ENCODE data around the gene SFT2D1. TPM values are rescaled to one million over a fixed set of nuclear protein-coding genes. Genes with fewer than 3 reads are reported as not detected.

SFT2D1 gene
- total RNA-seq, 1 experiment from 2014 or later = 40.2 TPM

DNA sequence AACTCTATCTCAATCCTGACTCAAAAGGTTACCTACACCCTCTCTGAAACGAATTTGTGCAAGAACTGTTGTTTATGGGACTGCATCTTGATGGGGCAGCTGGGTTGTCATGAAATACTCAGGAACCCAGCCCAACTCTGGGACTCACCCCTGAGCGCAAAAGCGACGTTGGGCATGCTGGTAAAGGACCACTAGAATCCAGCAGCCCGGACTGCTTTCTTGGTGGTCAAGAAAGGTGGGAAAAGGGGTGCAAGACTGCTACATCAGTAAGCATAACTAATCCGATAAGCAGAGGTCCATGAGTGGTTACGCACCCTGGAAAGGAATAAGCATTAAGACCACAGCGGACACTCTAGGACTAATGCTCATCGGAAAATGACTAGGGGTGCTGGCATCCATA lies 27.9 kb downstream of the SFT2D1 start:
- Mint-ChIP-seq H3K4me1 (peaks cover 2 to 20% of the 10 kb centered on the region in 2 experiments; a peak in 3 of 4 replicates), H3K4me3 (no peak overlapping the region), H3K9me3 (no peaks in the 10 kb centered on the region; a peak in 1 of 5 replicates), H3K27me3 (ENCODE audit: low read depth) (peaks cover 21% of the 10 kb centered on the region), H3K36me3 (ENCODE audit: insufficient read depth in 1 of 3, low read depth in 3 of 3) (no peaks in the 10 kb centered on the region; a peak in 1 of 7 replicates), H3K27ac (no peak overlapping the region)
- H3K4ac ChIP-seq (ENCODE audit: low read depth, low read length) = no peak overlapping the region
- no peak overlapping the region for H2AFZ ChIP-seq (ENCODE audit: low read length)
- TF ChIP-seq, protein P1, sequence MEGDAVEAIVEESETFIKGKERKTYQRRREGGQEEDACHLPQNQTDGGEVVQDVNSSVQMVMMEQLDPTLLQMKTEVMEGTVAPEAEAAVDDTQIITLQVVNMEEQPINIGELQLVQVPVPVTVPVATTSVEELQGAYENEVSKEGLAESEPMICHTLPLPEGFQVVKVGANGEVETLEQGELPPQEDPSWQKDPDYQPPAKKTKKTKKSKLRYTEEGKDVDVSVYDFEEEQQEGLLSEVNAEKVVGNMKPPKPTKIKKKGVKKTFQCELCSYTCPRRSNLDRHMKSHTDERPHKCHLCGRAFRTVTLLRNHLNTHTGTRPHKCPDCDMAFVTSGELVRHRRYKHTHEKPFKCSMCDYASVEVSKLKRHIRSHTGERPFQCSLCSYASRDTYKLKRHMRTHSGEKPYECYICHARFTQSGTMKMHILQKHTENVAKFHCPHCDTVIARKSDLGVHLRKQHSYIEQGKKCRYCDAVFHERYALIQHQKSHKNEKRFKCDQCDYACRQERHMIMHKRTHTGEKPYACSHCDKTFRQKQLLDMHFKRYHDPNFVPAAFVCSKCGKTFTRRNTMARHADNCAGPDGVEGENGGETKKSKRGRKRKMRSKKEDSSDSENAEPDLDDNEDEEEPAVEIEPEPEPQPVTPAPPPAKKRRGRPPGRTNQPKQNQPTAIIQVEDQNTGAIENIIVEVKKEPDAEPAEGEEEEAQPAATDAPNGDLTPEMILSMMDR (conservative IDR thresholded peaks at IDR 0.05) = no peak
- no peak overlapping the region for H3K18ac ChIP-seq (ENCODE audit: insufficient read length, low read depth, low read length)
- H3K4me1 ChIP-seq (ENCODE audit: insufficient read depth, low read length) = no peaks in the 10 kb centered on the region; the same call in 1 of the 2 replicates
- no peaks in the 10 kb centered on the region for H3K79me2 ChIP-seq (ENCODE audit: insufficient read depth, low read length)
- H4K20me1 ChIP-seq (ENCODE audit: control insufficient read depth, insufficient read depth, insufficient read length) = no peaks in the 10 kb centered on the region
- no peak overlapping the region for H3K56ac ChIP-seq (ENCODE audit: insufficient read length, low read depth, low read length)
- no peak overlapping the region for H2BK12ac ChIP-seq (ENCODE audit: insufficient read length, low read depth, low read length)
- H4K91ac ChIP-seq (ENCODE audit: insufficient read length, low read depth, low read length) = no peak overlapping the region
- no peaks in the 10 kb centered on the region for H3K79me1 ChIP-seq (ENCODE audit: insufficient read depth, low read depth, low read length, poor library complexity, severe bottlenecking)
- no CpG with 5 or more reads among the region's 9 CpGs for whole genome bisulfite sequencing (ENCODE audit: extremely low coverage, insufficient read length, low lambda C conversion rate)
- no peak overlapping the region for H3K14ac ChIP-seq (ENCODE audit: insufficient read depth, low read length)
- no peak for DNase-seq
- H4K8ac ChIP-seq (replicated peaks; ENCODE audit: insufficient read length, low read depth, low read length) = no peak overlapping the region
- no peak overlapping the region for H2BK120ac ChIP-seq (ENCODE audit: low read depth, low read length, poor library complexity, severe bottlenecking)
- no peaks in the 10 kb centered on the region for H3K23me2 ChIP-seq (ENCODE audit: insufficient read length, low read depth, low read length, poor library complexity, severe bottlenecking)
- no peak overlapping the region for H2AK5ac ChIP-seq (ENCODE audit: insufficient read length, low read length)
- H2BK15ac ChIP-seq (ENCODE audit: low read depth, low read length) = no peak overlapping the region
- H3K9ac ChIP-seq (ENCODE audit: extremely low read depth, insufficient read length, low read length) = no peak overlapping the region
- no peak overlapping the region for H3K23ac ChIP-seq (ENCODE audit: insufficient read length, low read depth, low read length)
- no peak overlapping the region for H2BK5ac ChIP-seq (ENCODE audit: insufficient read length, low read length)
- no peaks in the 10 kb centered on the region for H3K9me3 ChIP-seq (ENCODE audit: control insufficient read depth, low read depth, low read length)
- H2BK20ac ChIP-seq (ENCODE audit: low read depth, low read length, poor library complexity, severe bottlenecking) = no peak overlapping the region
- no peak overlapping the region for H3T11ph ChIP-seq (ENCODE audit: low read length)
- no peak overlapping the region for H3K4me2 ChIP-seq (ENCODE audit: insufficient read depth, insufficient read length, low read length)
- H3K27ac ChIP-seq (ENCODE audit: insufficient read length, low read depth, low read length) = no peak overlapping the region
- peaks cover 4% of the 10 kb centered on the region; the same call in 1 of the 2 replicates for H3K27me3 ChIP-seq (ENCODE audit: insufficient read depth, low read length)
- H4K5ac ChIP-seq (ENCODE audit: insufficient read length, low read depth, low read length) = no peak overlapping the region
